OCI-LY7 (cell line): ENCODE results near the gene NACC2. TPM values are rescaled to one million over a fixed set of nuclear protein-coding genes. Genes with fewer than 3 reads are reported as not detected.

Experiments
- BruUV-seq: library from RNA; stranded (reverse); fragments of 400-500 nt; replicated peaks from 2 replicates; lab custom pipeline; 2021; lab: Mats Ljungman, UMichigan
- CTCF ChIA-PET: fragments of 300-600 bp; sonication (Branson Sonifier 250); formaldehyde crosslinking; loops from one replicate; lab custom pipeline; 2022; ENCODE audit warnings: antibody characterized with exemption; ENCODE audit not compliant: unreplicated experiment; lab: Charles Lee
- POLR2A ChIA-PET: fragments of 300-600 bp; sonication (Branson Sonifier 250); formaldehyde crosslinking; loops from one replicate; lab custom pipeline; 2022; ENCODE audit warnings: antibody characterized with exemption; lab: Charles Lee
- DNase-seq: peaks from one replicate; pipeline ENCODE4 v3.0.0-alpha.2; 2015; ENCODE audit warnings: low spot score
- H2AFZ ChIP-seq: fragments of 200-600 bp; sonication (generic), shearing (Covaris generic); 2 replicates; pipeline ENCODE4 v1.6.1; 2014; ENCODE audit warnings: mild to moderate bottlenecking, antibody characterized with exemption, low read length, moderate library complexity
- H3K27ac ChIP-seq: fragments of 200-600 bp; sonication (generic); 2 replicates; pipeline ENCODE4 v1.5.1; 2014; ENCODE audit warnings: mixed run types, low read depth, mild to moderate bottlenecking, moderate library complexity, low read length, inconsistent platforms; ENCODE audit not compliant: poor library complexity, severe bottlenecking
- H3K36me3 ChIP-seq: fragments of 200-600 bp; sonication (generic); 2 replicates; pipeline ENCODE4 v1.6.1; 2014; ENCODE audit warnings: mild to moderate bottlenecking, antibody characterized with exemption, low read length, moderate library complexity, mixed read lengths; ENCODE audit not compliant: insufficient read depth
- H3K4me1 ChIP-seq: fragments of 200-600 bp; sonication (generic); 2 replicates; pipeline ENCODE4 v1.5.1; 2014; ENCODE audit warnings: mild to moderate bottlenecking, low read length; ENCODE audit not compliant: insufficient read depth, poor library complexity, severe bottlenecking
- H3K4me2 ChIP-seq: fragments of 200-600 bp; sonication (generic); 2 replicates; pipeline ENCODE4 v1.6.1; 2014; ENCODE audit warnings: mild to moderate bottlenecking, low read length
- H3K4me3 ChIP-seq: fragments of 200-600 bp; sonication (generic); 2 replicates; pipeline ENCODE4 v1.5.1; 2014; ENCODE audit warnings: mild to moderate bottlenecking, low read depth, low read length; ENCODE audit not compliant: poor library complexity, severe bottlenecking
- H3K79me2 ChIP-seq: fragments of 200-600 bp; sonication (generic); 2 replicates; pipeline ENCODE4 v1.6.1; 2016; ENCODE audit warnings: low read depth, mild to moderate bottlenecking, low read length, moderate library complexity, mixed read lengths; ENCODE audit not compliant: insufficient read depth
- H3K9me2 ChIP-seq: fragments of 200-600 bp; sonication (generic); 2 replicates; pipeline ENCODE4 v1.6.1; 2016; ENCODE audit warnings: mild to moderate bottlenecking, low read length, mixed read lengths; ENCODE audit not compliant: insufficient read depth
- H3K9me3 ChIP-seq: fragments of 200-600 bp; sonication (generic); 2 replicates; pipeline ENCODE4 v1.6.1; 2014; ENCODE audit warnings: mild to moderate bottlenecking, mixed run types, low read length, mixed read lengths
- H4K20me1 ChIP-seq: fragments of 200-600 bp; sonication (generic); 2 replicates; pipeline ENCODE4 v1.6.1; 2014; ENCODE audit warnings: mild to moderate bottlenecking, antibody characterized with exemption, low read length, moderate library complexity, mixed read lengths; ENCODE audit not compliant: insufficient read depth
- CTCF ChIP-seq: fragments of 200-600 bp; sonication (generic); conservative IDR thresholded peaks from 2 replicates; pipeline ENCODE4 v1.5.1; 2014; ENCODE audit warnings: mild to moderate bottlenecking, antibody characterized with exemption, low read length, moderate library complexity, mixed read lengths
- EZH2phosphoT487 ChIP-seq: fragments of 200-600 bp; sonication (generic); IDR thresholded peaks from 2 replicates; pipeline ENCODE4 v1.6.1; 2018; ENCODE audit warnings: low read depth, borderline replicate concordance, mild to moderate bottlenecking, mixed run types, antibody characterized with exemption, low read length, moderate library complexity, mixed read lengths
- intact Hi-C: fragments of 100-400 bp; cut with micrococcal nuclease; formaldehyde crosslinking; loops from one replicate; pipeline ENCODE4 v1.10.0; 2022; ENCODE audit not compliant: unreplicated experiment
- total RNA-seq, 2 experiments: library from RNA; depleted of rRNA in 1 of 2; stranded (reverse); fragments of >200 nt in 1 of 2; shearing (Covaris generic) in 1 of 2; gene quantifications; 2 replicates each; pipeline ENCODE4 v1.2.3, GENCODE V29; 2014 to 2022

Gene NACC2
- total RNA-seq, 2 experiments from 2014 or later, result 0.38 to 0.72 TPM

GRCh38 chr9:135976531-135976930 lies 118.6 kb downstream of the NACC2 start:
- DNase-seq, result no peak
- no peaks in the 10 kb centered on the region for H3K36me3 ChIP-seq
- BruUV-seq, result no TSS peak
- intact Hi-C loops, result no loop called here
- no peaks in the 10 kb centered on the region for H3K9me3 ChIP-seq
- no peak overlapping the region for H3K27ac ChIP-seq
- H4K20me1 ChIP-seq, result no peaks in the 10 kb centered on the region
- CTCF ChIA-PET, result no interaction called here
- no peak overlapping the region for H3K4me2 ChIP-seq
- H3K4me1 ChIP-seq, result no peaks in the 10 kb centered on the region
- TF ChIP-seq CTCF (no peak), EZH2phosphoT487 (no peak)
- H3K79me2 ChIP-seq, result no peaks in the 10 kb centered on the region
- H3K4me3 ChIP-seq, result no peak overlapping the region
- no peaks in the 10 kb centered on the region for H3K9me2 ChIP-seq
- POLR2A ChIA-PET, result no interaction called here
- no peak overlapping the region for H2AFZ ChIP-seq

- ChIA-PET CTCF (no interaction called here), POLR2A (no interaction called here)
- no peak overlapping the region for H2AFZ ChIP-seq
- H3K79me2 ChIP-seq, result no peaks in the 10 kb centered on the region
- no TSS peak for BruUV-seq
- no peak overlapping the region for H3K27ac ChIP-seq
- no peaks in the 10 kb centered on the region for H3K9me3 ChIP-seq
- H4K20me1 ChIP-seq, result no peaks in the 10 kb centered on the region
- intact Hi-C loops, result no loop called here
- no peak for TF ChIP-seq EZH2phosphoT487
- no peak for TF ChIP-seq CTCF
- DNase-seq, result no peak
- no peaks in the 10 kb centered on the region for H3K36me3 ChIP-seq
- no peak overlapping the region for H3K4me2 ChIP-seq
- no peaks in the 10 kb centered on the region for H3K4me1 ChIP-seq
- H3K9me2 ChIP-seq, result no peaks in the 10 kb centered on the region
- no peak overlapping the region for H3K4me3 ChIP-seq
Measured at GRCh38 chr9:135975834-135976233, 119.3 kb downstream of the NACC2 start.

- H3K4me3 ChIP-seq, result no peak overlapping the region
- intact Hi-C loops, result no loop called here
- no peaks in the 10 kb centered on the region for H4K20me1 ChIP-seq
- H3K27ac ChIP-seq, result no peak overlapping the region
- DNase-seq, result no peak
- H2AFZ ChIP-seq, result no peak overlapping the region
- CTCF ChIA-PET, result no interaction called here
- no peaks in the 10 kb centered on the region for H3K79me2 ChIP-seq
- no TSS peak for BruUV-seq
- H3K9me3 ChIP-seq, result no peaks in the 10 kb centered on the region
- no peaks in the 10 kb centered on the region for H3K36me3 ChIP-seq
- TF ChIP-seq CTCF (peak; percentile 56), EZH2phosphoT487 (no peak)
- H3K4me2 ChIP-seq, result no peak overlapping the region
- no peaks in the 10 kb centered on the region for H3K4me1 ChIP-seq
- POLR2A ChIA-PET, result no interaction called here
- no peaks in the 10 kb centered on the region for H3K9me2 ChIP-seq
Measured at GRCh38 chr9:135974220-135974573, 120.9 kb downstream of the NACC2 start.
